Thymus (tissue), 11 donors: Measurements from ENCODE around the gene CLEC3B. TPM values are rescaled to one million over a fixed set of nuclear protein-coding genes. Genes with fewer than 3 reads are reported as not detected.

ENCODE experiments used
- DNase-seq, 9 donors: peaks; one replicate each; pipeline ENCODE4 v3.0.0-alpha.2; 2013; ENCODE audit warnings: low spot score in 9 of 9, low read depth in 6 of 9, missing footprints in 1 of 9
- H3K27ac ChIP-seq, 2 donors: one replicate each; pipeline ENCODE4 v1.5.1; 2013; ENCODE audit warnings: control low read depth in 1 of 2, low read depth in 1 of 2, low read length in 1 of 2, mild to moderate bottlenecking in 1 of 2, moderate library complexity in 1 of 2
- H3K27me3 ChIP-seq, 2 donors: one replicate each; pipeline ENCODE4 v1.5.1; 2013; ENCODE audit warnings: low read length in 1 of 2; ENCODE audit not compliant: control insufficient read depth in 2 of 2, insufficient read depth in 1 of 2
- H3K36me3 ChIP-seq, 2 donors: one replicate each; pipeline ENCODE4 v1.5.1; 2013; ENCODE audit warnings: low read length in 1 of 2, mild to moderate bottlenecking in 1 of 2, moderate library complexity in 1 of 2; ENCODE audit not compliant: control insufficient read depth in 2 of 2, insufficient read depth in 2 of 2
- H3K4me1 ChIP-seq, 2 donors: one replicate each; pipeline ENCODE4 v1.5.1; 2013; ENCODE audit warnings: low read length in 2 of 2; ENCODE audit not compliant: control insufficient read depth in 2 of 2, insufficient read depth in 2 of 2
- H3K4me3 ChIP-seq, 2 donors: one replicate each; pipeline ENCODE4 v1.5.1; 2013; ENCODE audit warnings: low read length in 2 of 2, control low read depth in 1 of 2, mild to moderate bottlenecking in 1 of 2
- H3K9me3 ChIP-seq, 2 donors: one replicate each; pipeline ENCODE4 v1.5.1; 2013; ENCODE audit warnings: low read length in 1 of 2, mild to moderate bottlenecking in 1 of 2; ENCODE audit not compliant: control insufficient read depth in 2 of 2, insufficient read depth in 1 of 2
- WGBS: extraction: QIAGEN DNeasy Blood & Tissue Kit; methylation state at CpG from one replicate; pipeline ENCODE4 v1.1.7; 2013; 5-methylcytosine and 5-hydroxymethylcytosine counted together
- polyA plus RNA-seq: library from polyadenylated mRNA; stranded (reverse); fragments of 200-250 nt; gene quantifications from one replicate; pipeline ENCODE4 v1.2.3, GENCODE V29; 2013
- total RNA-seq: library from RNA; stranded (reverse); fragments of 120-200 nt; gene quantifications from one replicate; pipeline ENCODE4 v1.2.4, GENCODE V29; 2013
- donor health status: healthy.

CLEC3B gene
- total and polyA plus RNA-seq, 2 donors: 25.5 to 35.9 TPM

DNA sequence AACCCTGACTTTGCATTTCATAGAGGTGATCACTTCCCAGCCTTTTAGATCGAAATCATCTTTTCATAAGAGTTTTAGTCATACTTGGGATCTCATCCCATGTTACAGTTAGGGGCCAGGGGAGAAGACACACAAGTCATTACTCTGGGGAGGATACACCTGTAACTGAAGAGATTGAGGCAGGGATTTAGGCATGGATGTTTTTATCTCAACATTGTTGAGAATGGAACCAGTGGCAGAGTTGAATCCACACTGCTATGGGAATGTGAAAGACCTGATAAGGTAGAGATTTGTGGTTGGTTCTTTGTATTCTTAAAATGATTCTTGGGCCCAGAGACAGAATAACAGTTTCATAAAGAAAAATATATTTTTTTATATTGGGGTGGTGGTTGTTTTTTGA is 16.2 kb upstream of the CLEC3B start:
- Histone ChIP-seq H3K4me3 (no peak overlapping the region), H3K27ac (no peak overlapping the region), H3K4me1 (peaks cover 5 to 9% of the 10 kb centered on the region in 2 donors), H3K36me3 (peaks cover 33 to 65% of the 10 kb centered on the region in 2 donors), H3K9me3 (no peaks in the 10 kb centered on the region), H3K27me3 (no peaks in the 10 kb centered on the region)
- 96% methylated on average over 1 of the region's 1 CpG for whole genome bisulfite sequencing
- DNase-seq: no peak

DNA sequence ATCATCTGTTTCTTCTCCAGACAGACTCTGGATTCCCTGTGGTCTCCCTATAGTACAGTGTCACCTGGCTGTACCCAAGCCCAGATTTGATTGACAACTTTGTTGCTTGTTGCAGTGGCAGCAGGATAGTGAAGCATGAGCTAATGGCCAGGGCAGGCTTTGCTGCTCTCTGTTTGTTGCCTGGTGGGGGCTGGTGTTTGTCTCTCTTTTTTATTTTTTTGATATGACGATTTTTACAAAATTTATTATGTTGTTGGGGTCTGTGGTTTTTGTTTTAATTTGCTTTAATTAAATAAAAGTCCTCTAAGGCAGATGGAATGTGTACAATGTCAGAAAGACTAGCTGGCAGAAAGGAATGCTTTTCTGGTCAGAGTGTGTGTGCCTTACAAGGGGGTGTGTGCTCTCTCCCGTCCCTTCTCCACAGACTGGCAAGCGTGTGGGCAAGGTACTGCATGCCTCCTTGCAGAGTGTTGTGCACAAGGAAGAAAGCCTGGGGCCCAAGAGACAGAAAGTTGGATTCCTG is 15.2 kb upstream of the CLEC3B start:
- Histone ChIP-seq H3K27ac (peak overlapping the region in 1 of 2 donors; percentile 0), H3K36me3 (peaks cover 29 to 60% of the 10 kb centered on the region in 2 donors), H3K4me1 (peaks cover 0 to 5% of the 10 kb centered on the region in 2 donors), H3K9me3 (no peaks in the 10 kb centered on the region), H3K27me3 (no peaks in the 10 kb centered on the region), H3K4me3 (no peak overlapping the region)
- DNase-seq: no peak
- WGBS: 92% methylated on average over 3 of the region's 3 CpGs

DNA sequence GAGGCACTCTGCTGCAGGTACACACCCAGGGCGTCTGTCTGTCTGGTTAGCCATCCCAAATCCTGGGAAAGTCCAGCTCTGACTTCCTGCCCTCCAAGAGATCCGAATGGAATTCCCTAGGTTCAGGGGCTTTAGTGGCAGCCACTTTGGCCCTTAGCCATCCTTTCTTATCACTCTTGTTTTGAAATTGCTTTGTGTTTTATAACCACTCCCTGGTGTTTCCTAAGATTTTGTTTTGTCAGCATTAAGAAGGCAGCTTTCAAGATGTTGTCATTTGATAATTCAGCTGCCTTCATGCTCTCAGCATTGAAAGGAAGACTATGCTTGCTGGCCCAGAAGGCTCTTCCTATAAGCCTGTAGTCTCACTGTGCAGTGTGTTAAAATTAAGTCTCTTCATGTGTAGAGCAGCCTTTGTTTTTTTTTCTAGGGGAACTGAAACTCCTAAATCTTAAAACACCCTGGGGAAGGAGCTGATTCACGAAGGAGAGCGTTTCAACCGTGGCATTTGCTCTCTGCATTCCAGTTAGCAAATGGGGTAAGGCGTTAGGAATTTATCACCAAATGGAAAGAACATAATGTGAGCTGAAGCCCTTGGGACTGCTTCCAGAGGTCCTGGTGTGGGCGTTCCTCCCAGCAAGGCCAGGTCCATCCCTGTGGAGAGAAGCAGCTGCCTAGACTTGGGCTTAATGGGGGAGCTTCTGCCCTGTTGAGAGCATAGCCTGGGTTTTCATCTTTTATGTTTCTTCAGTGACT is 14.2 kb upstream of the CLEC3B start:
- H3K9me3 ChIP-seq: no peaks in the 10 kb centered on the region
- H3K27ac ChIP-seq: peak overlapping the region in 1 of 2 donors; percentile 9
- WGBS: 74% methylated on average over 7 of the region's 7 CpGs
- DNase-seq: no peak
- no peaks in the 10 kb centered on the region for H3K27me3 ChIP-seq
- peaks cover 29 to 57% of the 10 kb centered on the region in 2 donors for H3K36me3 ChIP-seq
- H3K4me3 ChIP-seq: no peak overlapping the region
- H3K4me1 ChIP-seq: peaks cover 0 to 3% of the 10 kb centered on the region in 2 donors

DNA sequence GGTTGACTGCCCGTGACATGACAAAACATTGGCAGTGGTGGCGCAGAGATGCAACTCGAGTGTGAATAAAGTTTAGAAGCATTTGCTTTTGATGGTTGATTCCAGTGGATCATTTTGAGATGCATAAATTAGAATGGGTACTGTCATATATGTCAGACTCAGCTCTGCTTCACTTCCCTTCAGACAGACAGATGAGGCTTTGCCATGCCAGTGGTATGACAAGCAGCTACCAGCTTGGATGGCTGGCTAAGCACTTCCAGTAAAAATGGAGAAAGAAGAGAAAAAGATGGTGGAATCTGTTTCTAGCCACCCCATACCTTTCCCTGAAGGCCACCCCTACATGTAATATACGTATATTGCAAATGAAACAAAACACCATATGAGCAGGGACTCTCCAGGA is 13.5 kb upstream of the CLEC3B start:
- no peak overlapping the region for H3K27ac ChIP-seq
- WGBS: 95% methylated on average over 4 of the region's 4 CpGs
- no peaks in the 10 kb centered on the region for H3K27me3 ChIP-seq
- no peaks in the 10 kb centered on the region for H3K9me3 ChIP-seq
- peaks cover 27 to 51% of the 10 kb centered on the region in 2 donors for H3K36me3 ChIP-seq
- H3K4me3 ChIP-seq: no peak overlapping the region
- no peak for DNase-seq
- H3K4me1 ChIP-seq: peaks cover 0 to 3% of the 10 kb centered on the region in 2 donors

DNA sequence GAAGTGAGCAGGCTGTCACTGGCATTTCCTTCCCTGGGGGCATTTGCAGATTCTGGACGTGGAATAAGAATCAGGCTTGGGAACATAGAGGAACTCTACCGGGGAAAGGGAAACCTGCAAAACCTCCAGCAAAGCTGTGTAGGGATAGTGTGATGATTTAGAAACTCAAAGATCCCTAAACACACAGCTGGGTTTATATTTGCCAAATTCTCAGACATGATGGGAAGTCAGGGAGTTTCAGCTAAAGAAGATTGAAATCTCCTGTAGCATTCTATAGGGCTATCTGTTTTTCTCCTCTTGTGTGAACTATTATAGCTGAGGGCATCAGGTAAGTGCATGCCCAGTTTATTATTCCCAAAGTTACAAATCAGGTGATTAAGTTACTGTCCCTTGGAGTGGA is 9.2 kb upstream of the CLEC3B start:
- Histone ChIP-seq H3K27me3 (no peaks in the 10 kb centered on the region), H3K27ac (no peak overlapping the region), H3K9me3 (no peaks in the 10 kb centered on the region), H3K4me3 (no peak overlapping the region), H3K36me3 (peaks cover 18 to 22% of the 10 kb centered on the region in 2 donors), H3K4me1 (peaks cover 7 to 15% of the 10 kb centered on the region in 2 donors)
- DNase-seq: no peak
- 96% methylated on average over 2 of the region's 2 CpGs for WGBS

DNA sequence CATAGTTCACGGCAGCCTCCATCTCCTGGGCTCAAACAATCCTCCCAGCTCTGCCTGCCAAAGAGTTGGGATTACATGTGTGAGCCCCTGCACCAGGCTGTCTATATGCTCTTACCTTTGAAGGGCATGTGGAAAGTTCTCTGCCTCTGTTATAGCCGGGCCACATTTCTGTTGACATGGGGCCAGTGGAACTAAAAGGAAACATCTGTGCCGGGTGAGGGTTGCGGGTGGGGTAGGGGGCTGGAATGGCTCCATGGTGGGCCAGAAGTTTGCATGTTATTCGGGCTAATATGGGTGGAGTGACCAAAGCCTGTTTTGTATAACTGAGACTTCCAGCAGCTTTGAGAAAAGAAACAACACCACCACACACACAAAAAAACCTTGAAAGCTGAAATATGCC is 8.3 kb upstream of the CLEC3B start:
- 49% methylated on average over 5 of the region's 5 CpGs for WGBS
- no peak for DNase-seq
- peaks cover 13 to 14% of the 10 kb centered on the region in 2 donors for H3K36me3 ChIP-seq
- H3K4me3 ChIP-seq: no peak overlapping the region
- H3K4me1 ChIP-seq: peaks cover 7 to 15% of the 10 kb centered on the region in 2 donors
- H3K9me3 ChIP-seq: no peaks in the 10 kb centered on the region
- no peak overlapping the region for H3K27ac ChIP-seq
- H3K27me3 ChIP-seq: no peaks in the 10 kb centered on the region

DNA sequence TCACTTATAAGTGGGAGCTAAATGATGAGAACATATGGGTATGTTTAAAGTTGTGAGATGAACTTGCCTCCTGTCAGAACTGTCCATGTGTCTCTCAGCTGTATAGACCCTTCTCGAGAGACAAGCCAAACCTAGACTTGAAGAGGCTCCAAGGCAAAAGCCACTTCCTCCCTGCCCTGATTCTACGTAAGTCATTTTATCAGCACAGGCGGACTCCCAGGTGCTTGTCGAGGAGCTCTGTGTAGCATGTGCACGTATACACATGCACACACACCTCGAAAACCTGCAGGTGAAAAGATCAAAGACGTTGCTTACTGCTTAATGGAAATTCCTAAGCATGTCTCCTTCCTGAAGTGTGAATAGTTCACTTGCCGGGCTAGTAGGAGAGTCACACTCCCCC is 5.6 kb upstream of the CLEC3B start:
- Histone ChIP-seq H3K4me3 (no peak overlapping the region), H3K27ac (peak overlapping the region; percentile 43 to 57), H3K4me1 (peaks cover 7 to 15% of the 10 kb centered on the region in 2 donors), H3K36me3 (peaks cover 6 to 7% of the 10 kb centered on the region in 2 donors), H3K9me3 (no peaks in the 10 kb centered on the region), H3K27me3 (no peaks in the 10 kb centered on the region)
- 19% methylated on average over 8 of the region's 8 CpGs for WGBS
- DNase-seq: peak in 7 of 9 donors; percentile 38 to 86 (median 61)

DNA sequence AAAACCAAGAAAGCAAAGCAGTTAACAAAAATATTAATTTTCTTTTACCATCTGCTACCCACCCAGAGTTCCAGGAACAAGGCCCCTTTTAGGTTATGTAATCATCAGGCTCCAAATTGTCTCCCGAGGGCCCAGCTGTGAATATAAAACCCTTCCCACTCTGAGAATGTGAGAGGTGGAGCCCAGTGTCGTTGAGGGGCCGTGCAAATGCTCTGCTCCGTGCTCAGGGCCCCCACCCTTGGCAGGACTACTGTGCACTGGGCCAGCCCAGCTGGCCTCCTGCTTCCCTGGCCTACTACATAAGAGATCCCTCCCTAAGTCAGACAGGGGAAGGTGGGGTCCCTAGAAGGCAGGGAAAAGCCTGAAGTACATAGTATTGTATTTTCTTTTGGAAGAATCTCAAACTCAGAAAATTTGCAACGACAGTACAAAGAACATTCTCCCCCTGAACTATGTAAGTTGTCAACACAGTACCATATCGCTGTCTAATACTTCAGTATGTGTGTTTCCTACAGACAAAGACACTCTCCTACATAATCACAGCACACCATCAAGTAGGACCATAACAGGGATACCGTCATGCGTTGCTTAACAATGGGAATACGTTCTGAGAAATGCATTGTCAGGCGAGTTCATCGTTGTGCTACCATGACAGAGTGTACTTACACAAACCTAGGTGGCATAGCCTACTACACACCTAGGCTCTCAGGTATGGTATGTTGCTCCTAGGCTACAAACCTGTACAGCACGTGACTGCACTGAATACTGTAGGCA is 4.4 kb upstream of the CLEC3B start:
- no peak for DNase-seq
- 95% methylated on average over 12 of the region's 12 CpGs for WGBS
- H3K4me1 ChIP-seq: peaks cover 7 to 15% of the 10 kb centered on the region in 2 donors

DNA sequence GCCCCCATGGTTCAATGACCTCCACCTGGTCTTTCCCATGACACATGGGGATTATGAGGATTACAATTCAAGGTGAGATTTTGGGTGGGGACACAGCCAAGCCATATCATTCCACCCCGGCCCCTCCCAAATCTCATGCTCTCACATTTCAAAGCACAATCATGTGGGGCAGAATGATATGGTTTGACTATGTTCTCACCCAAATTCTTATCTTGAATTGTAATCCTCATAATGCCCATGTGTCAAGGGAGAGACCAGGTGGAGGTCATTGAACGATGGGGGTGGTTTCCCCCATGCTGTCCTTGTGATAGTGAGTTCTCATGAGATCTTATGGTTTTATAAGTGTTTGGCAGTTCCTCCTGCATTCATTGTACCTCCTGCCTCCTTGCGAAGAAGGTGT is 2.4 kb upstream of the CLEC3B start:
- DNase-seq: no peak
- no peak overlapping the region for H3K27ac ChIP-seq
- H3K4me1 ChIP-seq: peaks cover 7 to 15% of the 10 kb centered on the region in 2 donors

More for the DNA sequence above, 4.4 kb upstream of the CLEC3B start:
- no peak overlapping the region for H3K27ac ChIP-seq
- no peak overlapping the region for H3K4me3 ChIP-seq
- H3K9me3 ChIP-seq: no peaks in the 10 kb centered on the region
- H3K36me3 ChIP-seq: peaks cover 2 to 4% of the 10 kb centered on the region in 2 donors
- H3K27me3 ChIP-seq: peaks cover 0 to 4% of the 10 kb centered on the region in 2 donors

More for the DNA sequence above, 2.4 kb upstream of the CLEC3B start:
- Histone ChIP-seq H3K4me3 (no peak overlapping the region), H3K36me3 (peaks cover 1% of the 10 kb centered on the region in 2 donors), H3K9me3 (no peaks in the 10 kb centered on the region), H3K27me3 (peaks cover 0 to 6% of the 10 kb centered on the region in 2 donors)
- WGBS: 73% methylated on average over 3 of the region's 3 CpGs
